ENCODE results near the gene CACNA2D4. TPM values are rescaled to one million over a fixed set of nuclear protein-coding genes. Genes with fewer than 3 reads are reported as not detected.

CACNA2D4 gene
- total and polyA plus RNA-seq, 2 donors (not counting 1 experiment from before 2014, with no cell fraction given) = 0.68 to 0.99 TPM

DNA sequence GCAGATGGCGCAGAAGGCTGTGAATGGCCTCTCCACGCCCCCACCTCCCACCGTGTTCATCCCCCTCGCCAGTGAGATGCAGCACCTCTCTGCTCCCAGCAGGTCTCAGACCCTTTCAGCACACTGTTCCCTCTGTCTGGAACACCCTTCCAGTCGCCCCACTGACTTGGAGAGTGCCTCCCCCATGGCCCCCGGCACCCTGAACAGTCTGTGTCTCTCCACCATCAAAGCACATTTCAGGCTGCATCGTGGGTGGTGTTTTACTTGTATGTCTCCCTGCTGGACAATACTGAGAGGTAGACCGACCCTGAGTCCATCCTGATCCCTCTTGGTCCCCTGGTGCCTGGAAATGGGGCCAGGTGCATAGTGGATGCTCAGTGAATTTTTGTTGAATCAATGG lies 34.9 kb downstream of the CACNA2D4 start:
- no peak overlapping the region for H3K27ac ChIP-seq (ENCODE audit: insufficient read depth, low read length)

DNA sequence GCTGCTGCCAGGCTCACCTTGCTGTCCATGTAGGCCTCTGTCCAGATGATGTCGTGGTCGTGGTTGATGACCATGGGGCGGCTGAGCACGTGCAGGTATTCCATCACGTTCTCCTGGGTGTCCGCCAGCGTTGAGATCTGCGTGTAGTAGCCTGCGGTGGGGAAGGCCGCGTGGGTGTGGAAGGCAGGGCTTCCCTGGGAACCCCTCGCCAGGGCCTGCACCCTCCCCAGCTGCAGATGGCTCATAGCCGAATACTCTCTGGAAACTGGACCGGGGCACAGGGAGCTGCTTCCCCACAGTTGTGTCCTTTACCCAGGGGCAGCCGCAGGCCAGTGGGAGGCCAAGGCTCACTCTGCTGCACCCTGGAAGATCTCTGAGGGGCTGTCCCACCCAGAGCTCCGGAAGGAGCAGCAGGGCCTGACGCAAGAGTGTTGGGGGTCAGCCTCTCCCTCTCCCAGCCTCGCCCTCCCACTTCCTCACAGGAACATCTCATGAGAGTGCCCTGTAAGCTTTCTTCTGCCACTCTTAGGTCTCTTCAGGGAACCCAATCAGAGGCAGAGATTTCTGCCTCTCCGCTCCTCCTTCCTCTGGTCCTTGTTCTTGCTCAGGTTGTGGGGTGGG lies 35.5 kb downstream of the CACNA2D4 start:
- no peaks in the 10 kb centered on the region for H4K20me1 ChIP-seq (ENCODE audit: control insufficient read depth, extremely low read depth, insufficient read depth, low read length)
- H3K4me1 ChIP-seq (ENCODE audit: control insufficient read depth, extremely low read depth, insufficient read depth, low read length) = no peaks in the 10 kb centered on the region
- H3K9ac ChIP-seq (ENCODE audit: insufficient read depth, low read length) = no peak overlapping the region
- H3K9me3 ChIP-seq (ENCODE audit: control insufficient read depth, insufficient read depth, low read depth, low read length) = no peaks in the 10 kb centered on the region
- peaks cover 18% of the 10 kb centered on the region for H3K27me3 ChIP-seq (ENCODE audit: control insufficient read depth, insufficient read depth, low read length)
- H3K79me2 ChIP-seq (ENCODE audit: control insufficient read depth, insufficient read depth, low read length) = no peaks in the 10 kb centered on the region
- DNase-seq (ENCODE audit: low read depth in 2 of 2) = no peak
- no peak overlapping the region for H3K27ac ChIP-seq (ENCODE audit: insufficient read depth, low read length)
- no peak overlapping the region for H3K4me2 ChIP-seq (ENCODE audit: extremely low read depth, insufficient read depth, low read length)
- no peak overlapping the region for H2AFZ ChIP-seq (ENCODE audit: low read length)
- TF ChIP-seq, protein P1, sequence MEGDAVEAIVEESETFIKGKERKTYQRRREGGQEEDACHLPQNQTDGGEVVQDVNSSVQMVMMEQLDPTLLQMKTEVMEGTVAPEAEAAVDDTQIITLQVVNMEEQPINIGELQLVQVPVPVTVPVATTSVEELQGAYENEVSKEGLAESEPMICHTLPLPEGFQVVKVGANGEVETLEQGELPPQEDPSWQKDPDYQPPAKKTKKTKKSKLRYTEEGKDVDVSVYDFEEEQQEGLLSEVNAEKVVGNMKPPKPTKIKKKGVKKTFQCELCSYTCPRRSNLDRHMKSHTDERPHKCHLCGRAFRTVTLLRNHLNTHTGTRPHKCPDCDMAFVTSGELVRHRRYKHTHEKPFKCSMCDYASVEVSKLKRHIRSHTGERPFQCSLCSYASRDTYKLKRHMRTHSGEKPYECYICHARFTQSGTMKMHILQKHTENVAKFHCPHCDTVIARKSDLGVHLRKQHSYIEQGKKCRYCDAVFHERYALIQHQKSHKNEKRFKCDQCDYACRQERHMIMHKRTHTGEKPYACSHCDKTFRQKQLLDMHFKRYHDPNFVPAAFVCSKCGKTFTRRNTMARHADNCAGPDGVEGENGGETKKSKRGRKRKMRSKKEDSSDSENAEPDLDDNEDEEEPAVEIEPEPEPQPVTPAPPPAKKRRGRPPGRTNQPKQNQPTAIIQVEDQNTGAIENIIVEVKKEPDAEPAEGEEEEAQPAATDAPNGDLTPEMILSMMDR (conservative IDR thresholded peaks at IDR 0.05 in 1 of 2, IDR thresholded peaks at IDR 0.05 in 1 of 2; ENCODE audit: low read depth in 1 of 2, low read length in 2 of 2) = no peak
- no peak for TF ChIP-seq EZH2 (IDR thresholded peaks at IDR 0.05; ENCODE audit: low read length, missing control alignments)
- no peaks in the 10 kb centered on the region for H3K36me3 ChIP-seq (ENCODE audit: control insufficient read depth, insufficient read depth, low read length)
- H3K4me3 ChIP-seq (replicated peaks in 1 of 4; ENCODE audit: control extremely low read depth in 1 of 4, insufficient read depth in 1 of 4, low read depth in 3 of 4, low read length in 4 of 4) = no peak overlapping the region

More for the DNA sequence above, 34.9 kb downstream of the CACNA2D4 start:
- Histone ChIP-seq H3K4me2 (ENCODE audit: extremely low read depth, insufficient read depth, low read length) (no peak overlapping the region), H3K4me1 (ENCODE audit: control insufficient read depth, extremely low read depth, insufficient read depth, low read length) (no peaks in the 10 kb centered on the region), H3K27me3 (ENCODE audit: control insufficient read depth, insufficient read depth, low read length) (peaks cover 18% of the 10 kb centered on the region), H3K79me2 (ENCODE audit: control insufficient read depth, insufficient read depth, low read length) (no peaks in the 10 kb centered on the region), H3K9ac (ENCODE audit: insufficient read depth, low read length) (no peak overlapping the region), H2AFZ (ENCODE audit: low read length) (no peak overlapping the region), H3K36me3 (ENCODE audit: control insufficient read depth, insufficient read depth, low read length) (no peaks in the 10 kb centered on the region), H3K9me3 (ENCODE audit: control insufficient read depth, insufficient read depth, low read depth, low read length) (no peaks in the 10 kb centered on the region), H3K4me3 (replicated peaks in 1 of 4; ENCODE audit: control extremely low read depth in 1 of 4, insufficient read depth in 1 of 4, low read depth in 3 of 4, low read length in 4 of 4) (no peak overlapping the region), H4K20me1 (ENCODE audit: control insufficient read depth, extremely low read depth, insufficient read depth, low read length) (no peaks in the 10 kb centered on the region)
- DNase-seq (ENCODE audit: low read depth in 2 of 2) = no peak
- TF ChIP-seq, protein P1 (conservative IDR thresholded peaks at IDR 0.05 in 1 of 2, IDR thresholded peaks at IDR 0.05 in 1 of 2; ENCODE audit: low read depth in 1 of 2, low read length in 2 of 2) = no peak
- no peak for TF ChIP-seq EZH2 (IDR thresholded peaks at IDR 0.05; ENCODE audit: low read length, missing control alignments)

DNA sequence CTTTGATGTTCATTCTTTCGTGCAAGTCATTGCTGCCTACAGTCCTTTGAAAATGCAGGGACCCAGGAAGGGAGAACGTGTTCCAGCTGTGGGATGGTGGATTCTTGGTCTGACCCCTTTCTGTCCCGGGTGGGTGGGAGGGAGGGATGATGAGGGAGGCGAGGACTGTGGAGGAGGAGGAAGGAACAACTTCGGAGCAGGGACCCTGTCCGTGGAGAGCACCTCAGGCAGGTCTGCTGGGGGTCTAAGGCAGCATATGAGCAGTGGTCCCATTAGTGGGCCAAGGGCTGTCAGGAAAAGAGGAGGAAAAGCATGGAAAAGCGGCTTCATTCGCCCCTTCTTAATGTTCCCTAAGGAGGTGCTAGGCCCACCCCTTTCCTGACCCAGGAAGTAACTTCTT lies 36.0 kb downstream of the CACNA2D4 start:
- H3K79me2 ChIP-seq (ENCODE audit: control insufficient read depth, insufficient read depth, low read length) = no peaks in the 10 kb centered on the region
- H3K4me1 ChIP-seq (ENCODE audit: control insufficient read depth, extremely low read depth, insufficient read depth, low read length) = no peaks in the 10 kb centered on the region
- no peak overlapping the region for H3K27ac ChIP-seq (ENCODE audit: insufficient read depth, low read length)
- no peak for DNase-seq (ENCODE audit: low read depth in 2 of 2)
- no peaks in the 10 kb centered on the region for H3K9me3 ChIP-seq (ENCODE audit: control insufficient read depth, insufficient read depth, low read depth, low read length)
- no peak overlapping the region for H3K4me2 ChIP-seq (ENCODE audit: extremely low read depth, insufficient read depth, low read length)
- TF ChIP-seq, protein P1 (conservative IDR thresholded peaks at IDR 0.05 in 1 of 2, IDR thresholded peaks at IDR 0.05 in 1 of 2; ENCODE audit: low read depth in 1 of 2, low read length in 2 of 2) = no peak
- no peak for TF ChIP-seq EZH2 (IDR thresholded peaks at IDR 0.05; ENCODE audit: low read length, missing control alignments)
- peaks cover 15% of the 10 kb centered on the region for H3K27me3 ChIP-seq (ENCODE audit: control insufficient read depth, insufficient read depth, low read length)
- no peak overlapping the region for H2AFZ ChIP-seq (ENCODE audit: low read length)
- H3K36me3 ChIP-seq (ENCODE audit: control insufficient read depth, insufficient read depth, low read length) = no peaks in the 10 kb centered on the region
- no peak overlapping the region for H3K9ac ChIP-seq (ENCODE audit: insufficient read depth, low read length)
- no peaks in the 10 kb centered on the region for H4K20me1 ChIP-seq (ENCODE audit: control insufficient read depth, extremely low read depth, insufficient read depth, low read length)
- no peak overlapping the region for H3K4me3 ChIP-seq (replicated peaks in 1 of 4; ENCODE audit: control extremely low read depth in 1 of 4, insufficient read depth in 1 of 4, low read depth in 3 of 4, low read length in 4 of 4)
